ENCODE measurements around the gene TSNAX.

Gene TSNAX

DNA sequence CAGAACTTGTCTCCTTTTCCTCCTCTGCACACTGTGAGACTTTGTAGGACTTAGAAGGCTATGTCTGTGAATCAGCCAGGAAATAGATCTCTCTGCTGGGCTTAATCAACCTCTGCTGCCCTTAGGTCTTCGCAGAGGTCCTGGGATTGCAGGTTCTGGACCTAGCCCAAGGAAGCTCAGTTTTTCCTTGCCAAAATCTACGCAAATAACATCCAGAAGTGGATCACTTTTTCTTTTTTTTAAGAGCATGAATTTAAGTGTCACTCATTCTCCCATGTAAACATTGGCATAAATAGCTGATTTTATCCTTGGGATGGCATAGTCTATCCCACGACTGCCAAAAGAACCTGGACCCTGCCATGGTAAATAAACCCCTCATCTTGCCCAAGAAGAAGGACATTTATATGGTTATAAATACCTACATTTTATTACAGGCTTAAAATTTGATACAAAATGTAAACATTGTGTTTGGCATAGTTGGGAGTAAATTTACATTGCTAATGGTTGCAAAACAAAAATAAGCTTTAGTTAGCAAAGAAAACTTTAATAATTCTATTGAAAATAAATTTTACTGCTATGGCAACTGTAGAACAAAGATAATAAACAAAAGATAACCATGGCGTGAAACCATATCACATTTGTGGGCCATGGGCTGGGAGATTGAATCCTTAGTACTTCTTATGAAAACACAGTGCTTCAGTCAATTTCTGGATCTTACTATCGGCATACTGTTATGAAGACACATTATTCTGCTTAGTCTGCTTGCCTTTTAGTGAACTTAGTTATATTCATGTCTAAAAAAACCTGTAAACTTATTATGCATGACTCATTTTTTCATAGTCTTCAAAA is 73.6 kb downstream of the TSNAX start:
- DNase-seq (no peak), ATAC-seq (no peak)

DNA sequence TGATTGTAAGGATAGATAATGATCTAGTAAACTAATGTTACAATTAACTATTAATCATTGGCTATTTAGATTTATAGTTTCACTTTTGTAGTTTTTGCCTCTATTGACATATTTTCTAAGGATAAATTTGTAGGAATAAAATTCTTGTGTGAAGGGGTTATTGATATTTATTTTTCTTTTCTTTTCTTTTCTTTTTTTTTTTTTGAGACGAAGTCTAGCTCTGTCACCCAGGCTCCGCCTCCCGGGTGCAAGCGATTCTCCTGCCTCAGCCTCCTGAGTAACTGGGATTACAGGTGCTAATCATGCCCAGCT is 74.2 kb downstream of the TSNAX start:
- DNase-seq (no peak), ATAC-seq (no peak)

DNA sequence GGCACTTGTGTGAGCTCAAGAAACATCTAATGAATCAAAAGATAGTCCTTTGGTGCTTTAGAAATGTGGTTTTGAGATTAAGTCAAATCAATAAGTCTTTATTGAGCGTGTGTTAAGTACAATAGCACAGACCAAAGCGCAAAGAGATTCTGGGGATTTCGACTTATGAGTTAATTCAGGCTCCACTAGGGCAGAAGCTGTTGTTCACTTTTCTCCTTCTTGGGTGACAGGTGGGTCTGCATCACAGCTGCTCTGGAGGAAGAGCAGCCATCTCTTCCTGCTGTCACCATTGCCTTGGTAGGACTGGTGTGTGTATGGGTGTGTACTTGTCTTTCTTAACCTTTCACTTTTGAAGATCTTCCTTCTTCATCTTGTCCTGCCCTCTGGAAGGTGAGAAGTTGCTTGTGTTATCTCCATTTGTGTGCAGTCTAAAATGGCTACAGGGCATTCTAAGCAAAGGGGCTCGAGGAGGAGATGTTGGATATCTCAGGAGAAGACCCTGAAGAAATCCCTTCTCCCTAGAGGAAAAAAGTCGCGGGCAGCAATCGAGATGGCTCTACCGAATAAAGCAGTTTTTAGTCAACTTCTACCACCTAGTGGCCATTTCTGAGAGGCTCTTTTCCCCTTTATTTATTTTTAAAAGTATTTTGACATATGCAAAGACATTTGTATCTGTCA is 75.3 kb downstream of the TSNAX start:
- ATAC-seq (peak; percentile 76), DNase-seq (peak; percentile 23)

DNA sequence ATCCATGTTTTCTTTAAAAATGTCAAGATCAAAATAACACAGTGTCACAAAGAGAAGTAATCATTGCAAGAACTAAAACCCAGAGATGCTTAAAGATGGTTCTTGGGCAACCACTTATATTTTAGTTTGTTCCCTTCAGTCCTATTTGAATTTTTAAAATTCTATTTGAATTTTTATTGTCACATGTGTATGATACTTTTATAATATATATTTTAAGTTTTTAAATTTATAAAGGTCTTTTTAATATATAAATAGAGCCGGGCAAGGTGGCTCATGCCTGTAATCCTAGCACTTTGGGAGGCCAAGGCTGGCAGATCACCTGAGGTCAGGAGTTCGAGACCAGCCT is 75.8 kb downstream of the TSNAX start:
- ATAC-seq = no peak

DNA sequence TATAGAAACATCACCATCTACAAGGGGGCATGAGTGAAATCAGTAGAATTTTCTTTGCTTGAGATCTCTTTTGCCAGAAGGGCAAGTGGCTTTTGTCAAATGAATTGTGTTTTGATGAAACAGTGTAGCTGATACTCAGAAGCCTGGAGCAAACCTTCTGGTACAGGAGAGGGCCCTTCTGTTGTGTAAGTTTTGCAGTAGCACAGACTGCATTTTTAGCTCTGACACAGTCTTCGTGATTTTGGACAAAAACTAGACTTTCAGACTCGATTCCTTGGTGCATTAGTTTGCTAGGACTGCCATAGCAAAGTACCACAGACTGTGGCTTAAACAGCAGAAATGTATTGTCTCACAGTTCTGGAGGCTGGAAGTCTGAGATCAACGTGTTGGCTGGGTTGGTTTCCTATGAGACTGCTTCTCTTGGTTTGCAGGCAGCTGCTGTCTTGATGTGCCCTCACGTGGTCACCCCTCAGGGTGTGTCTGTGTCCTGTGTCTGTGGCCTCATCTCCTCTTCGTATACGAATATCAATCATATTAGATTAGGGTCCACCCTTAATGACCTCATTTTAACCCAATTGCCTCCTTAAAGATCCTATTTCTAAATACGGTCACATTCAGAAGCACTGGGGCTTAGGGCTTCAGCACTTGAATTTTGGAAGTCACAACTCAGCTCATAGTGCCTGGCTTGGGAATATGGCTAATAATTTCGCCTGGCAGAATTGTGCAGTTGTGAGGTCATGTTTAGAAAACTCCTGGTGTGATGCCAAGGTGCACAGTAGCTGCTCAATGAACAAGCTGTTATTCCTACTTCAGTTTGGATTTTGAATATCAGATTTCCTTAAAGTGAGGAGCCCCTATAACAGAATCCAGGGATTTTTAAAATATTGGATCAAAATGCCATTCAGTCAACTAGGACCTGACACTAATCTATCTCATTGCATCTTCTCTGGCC is 77.0 kb downstream of the TSNAX start:
- ATAC-seq (no peak), DNase-seq (no peak)

More for the DNA sequence above, 75.8 kb downstream of the TSNAX start:
- no peak for DNase-seq

DNA sequence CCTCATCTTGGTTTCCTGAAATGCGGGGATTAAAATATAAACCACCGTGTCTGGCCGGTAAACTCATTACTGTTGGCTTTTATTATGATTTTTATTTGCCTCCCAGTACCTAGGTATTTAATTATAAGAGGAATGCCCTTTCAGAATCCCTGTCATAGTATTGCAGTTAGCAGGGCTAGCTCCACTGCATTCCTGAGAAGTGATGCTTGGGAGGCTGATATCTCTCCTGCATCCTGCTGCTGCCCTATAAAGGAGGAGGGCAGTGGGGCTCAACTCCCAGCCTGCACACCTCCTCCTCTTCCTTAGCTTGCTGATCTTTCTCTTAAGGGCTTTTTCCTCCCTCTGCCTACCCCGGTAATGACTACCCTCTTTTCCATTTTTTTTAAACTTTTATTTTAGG is 78.2 kb downstream of the TSNAX start:
- DNase-seq (no peak), ATAC-seq (no peak)

DNA sequence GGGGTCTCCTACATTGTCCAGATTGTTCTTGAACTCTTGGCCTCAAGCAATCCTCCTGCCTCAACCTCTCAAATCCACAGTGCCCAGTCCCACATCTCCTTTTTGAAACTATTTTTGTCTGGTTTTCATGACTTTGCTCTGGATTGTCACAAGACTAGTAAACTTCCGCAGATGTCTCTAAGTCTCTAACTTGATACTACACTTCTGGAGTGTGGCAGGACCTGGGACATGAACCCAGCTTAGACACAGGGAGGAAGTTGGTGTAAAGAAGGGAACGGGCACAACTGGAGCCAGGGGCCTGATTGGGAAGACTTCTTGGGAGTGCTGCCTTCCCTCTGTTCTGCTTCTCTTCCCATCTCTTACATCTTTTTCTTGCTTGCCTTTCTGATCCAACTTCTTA is 81.9 kb downstream of the TSNAX start:
- DNase-seq (no peak), ATAC-seq (no peak)

DNA sequence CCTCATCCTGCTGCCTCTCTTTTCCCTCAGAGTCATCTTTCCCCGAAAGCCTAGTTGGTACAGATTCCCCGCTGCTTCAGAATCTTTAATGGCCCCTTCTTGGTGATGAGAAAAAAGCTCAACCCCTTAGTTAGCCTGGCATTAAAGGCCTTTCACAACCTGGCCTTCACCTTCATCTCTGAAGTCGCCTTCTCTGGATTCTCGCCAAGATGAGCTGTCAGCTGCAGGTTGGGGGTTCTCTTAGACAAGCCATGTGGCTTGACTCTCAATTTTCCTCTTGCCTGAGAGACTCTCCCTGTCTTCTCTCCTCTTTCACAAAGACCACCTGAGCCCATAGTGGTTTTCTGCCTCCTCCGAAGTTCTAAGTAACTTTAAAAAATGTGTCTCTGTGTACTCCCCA is 82.6 kb downstream of the TSNAX start:
- ATAC-seq (no peak), DNase-seq (no peak)

DNA sequence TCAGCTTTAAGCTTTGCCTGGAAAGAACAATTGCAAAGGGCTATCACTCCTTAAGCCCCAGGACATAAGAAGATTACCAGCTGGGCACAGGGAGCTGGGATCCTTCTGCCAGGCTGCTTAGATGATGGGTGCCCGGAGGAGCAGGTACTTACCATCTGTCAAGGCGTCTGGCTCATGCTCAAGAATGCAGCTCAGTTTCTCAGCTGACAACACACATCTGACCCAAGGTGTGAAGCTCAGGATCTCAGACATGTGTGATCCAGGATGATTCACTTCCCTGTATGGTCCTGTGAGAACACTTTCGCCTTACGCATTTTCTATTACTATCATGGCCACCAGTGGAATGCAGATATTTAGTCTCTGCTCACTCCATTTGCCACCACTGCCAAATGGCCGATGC is 83.4 kb downstream of the TSNAX start:
- DNase-seq (no peak), ATAC-seq (peak; percentile 33)

DNA sequence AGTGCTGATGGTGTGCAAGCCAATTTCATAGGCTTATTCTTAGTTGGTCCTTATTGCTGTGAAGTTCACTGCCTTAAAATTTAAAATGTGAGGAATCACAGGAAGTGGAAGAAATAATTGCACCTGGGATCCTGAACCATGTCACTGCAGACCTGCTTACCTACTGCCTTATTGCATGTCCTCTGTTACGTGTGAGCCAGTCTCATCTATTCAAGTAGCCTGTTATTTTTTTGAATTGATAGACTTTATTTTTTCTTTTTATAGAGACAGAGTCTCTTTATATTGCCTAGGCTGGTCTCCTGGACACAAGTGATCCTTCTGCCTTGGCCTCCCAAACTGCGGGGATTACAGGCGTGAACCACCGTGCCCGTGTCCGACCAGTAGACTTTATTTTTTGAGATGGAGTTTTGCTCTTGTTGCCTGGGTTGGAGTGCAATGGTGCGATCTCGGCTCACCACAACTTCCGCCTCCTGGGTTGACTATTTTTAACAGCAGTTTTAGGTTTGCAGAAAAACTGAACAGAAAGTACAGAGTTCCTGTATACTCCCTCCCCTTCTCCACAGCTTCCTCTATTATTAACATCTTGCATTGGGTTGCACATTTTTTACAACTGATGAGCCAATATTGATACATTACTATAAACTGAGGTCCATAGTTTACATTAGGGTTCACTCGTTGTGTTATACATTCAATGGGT is 84.1 kb downstream of the TSNAX start:
- ATAC-seq (peak; percentile 81), DNase-seq (peak; percentile 48)

DNA sequence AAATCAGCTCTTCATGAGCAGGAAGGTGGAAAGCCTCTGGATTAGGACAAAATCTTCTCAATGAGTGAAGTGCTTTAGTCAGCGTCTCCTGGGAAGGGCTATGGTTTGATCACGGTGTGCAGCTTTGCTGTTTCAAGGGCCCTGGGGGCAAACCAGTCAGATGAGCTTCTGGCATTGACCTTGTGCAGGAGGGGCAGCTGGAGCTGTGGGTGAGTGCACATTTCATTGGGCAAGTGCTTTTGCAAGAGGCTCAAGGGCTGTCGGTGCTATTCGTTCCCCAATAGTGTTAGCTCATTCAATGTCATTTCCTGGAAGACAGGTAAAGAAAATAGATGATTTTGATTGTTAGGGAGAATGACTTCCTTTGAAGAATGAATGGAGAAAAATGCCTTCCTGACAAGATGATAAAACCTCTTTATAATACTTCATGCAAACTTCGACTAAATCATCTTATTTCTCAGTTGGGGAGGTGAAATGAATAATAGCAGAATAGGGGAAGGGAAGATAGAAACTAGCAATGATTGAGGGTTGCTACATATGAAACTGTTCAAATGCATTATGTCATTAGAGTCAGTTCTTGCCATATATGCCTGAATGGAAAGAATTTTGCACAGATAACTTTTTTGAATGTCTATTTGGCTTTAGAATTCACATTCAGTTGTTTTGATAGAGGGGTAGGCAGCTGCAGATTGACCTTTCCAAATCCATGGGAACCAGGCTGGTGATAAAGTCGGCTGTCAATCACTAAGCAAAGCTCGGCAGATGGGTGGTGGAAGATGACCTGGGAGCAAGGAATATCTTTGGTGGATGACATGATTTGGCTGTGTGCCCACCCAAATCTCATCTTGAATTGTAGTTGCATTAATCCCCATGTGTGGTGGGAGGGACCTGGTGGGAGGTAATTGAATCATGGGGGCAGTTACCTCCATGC is 85.2 kb downstream of the TSNAX start:
- DNase-seq (no peak), ATAC-seq (no peak)
